DND-41 (cell line): Measurements from ENCODE around the gene MACROD2.

Experiments used
- ATAC-seq: fragments of 200-7000 bp; cut with Tn5 transposase; 3 replicates; pipeline ENCODE4 v1.9.1; 2021; ENCODE audit warnings: low read depth; ENCODE audit not compliant: insufficient read depth
- DNase-seq: peaks from one replicate; pipeline ENCODE4 v3.0.0-alpha.2; 2020
- H2AFZ ChIP-seq: 2 replicates; pipeline ENCODE4 v1.6.0; 2012; ENCODE audit warnings: low read depth, low read length
- H3K27ac ChIP-seq: 2 replicates; pipeline ENCODE4 v1.5.1; 2012; ENCODE audit warnings: low read length, inconsistent platforms
- H3K27me3 ChIP-seq: fragments of 200-600 bp; sonication (generic); 2 replicates; pipeline ENCODE4 v1.6.0; 2012; ENCODE audit warnings: low read length, mild to moderate bottlenecking, inconsistent platforms; ENCODE audit not compliant: insufficient read depth, poor library complexity
- H3K36me3 ChIP-seq: 2 replicates; pipeline ENCODE4 v1.5.1; 2012; ENCODE audit warnings: low read length, inconsistent platforms; ENCODE audit not compliant: insufficient read depth
- H3K4me1 ChIP-seq: 2 replicates; pipeline ENCODE4 v1.5.1; 2012; ENCODE audit warnings: mild to moderate bottlenecking, low read length; ENCODE audit not compliant: insufficient read depth
- H3K4me2 ChIP-seq: 2 replicates; pipeline ENCODE4 v1.6.0; 2012; ENCODE audit warnings: mild to moderate bottlenecking, moderate library complexity, low read length, inconsistent platforms; ENCODE audit not compliant: insufficient read depth
- H3K4me3 ChIP-seq, 2 experiments: fragments of 200-600 bp in 1 of 2; shearing (Covaris generic) in 1 of 2; 2 replicates each; pipeline ENCODE4 v1.5.1; 2012 to 2016; ENCODE audit warnings: inconsistent platforms in 2 of 2, low read length in 2 of 2, mild to moderate bottlenecking in 2 of 2, low read depth in 1 of 2, moderate library complexity in 1 of 2
- H3K79me2 ChIP-seq: 2 replicates; pipeline ENCODE4 v1.6.0; 2012; ENCODE audit warnings: low read length, inconsistent platforms; ENCODE audit not compliant: insufficient read depth
- H3K9ac ChIP-seq: 2 replicates; pipeline ENCODE4 v1.6.0; 2012; ENCODE audit warnings: low read depth, mild to moderate bottlenecking, inconsistent platforms, low read length, moderate library complexity
- H3K9me3 ChIP-seq: 2 replicates; pipeline ENCODE4 v1.5.1; 2012; ENCODE audit warnings: low read length, moderate library complexity, mild to moderate bottlenecking, inconsistent platforms; ENCODE audit not compliant: insufficient read depth, severe bottlenecking
- H4K20me1 ChIP-seq: 2 replicates; pipeline ENCODE4 v1.6.0; 2012; ENCODE audit warnings: low read length; ENCODE audit not compliant: insufficient read depth
- CTCF ChIP-seq: IDR thresholded peaks from 2 replicates; pipeline ENCODE4 v1.5.1; 2012; ENCODE audit warnings: borderline replicate concordance, low read length, moderate library complexity, mild to moderate bottlenecking; ENCODE audit not compliant: poor library complexity, severe bottlenecking; ENCODE audit errors: extremely low read depth
- EZH2 ChIP-seq: IDR thresholded peaks from 3 replicates; pipeline ENCODE4 v1.6.1; 2012; ENCODE audit warnings: borderline replicate concordance, low read depth, mild to moderate bottlenecking, moderate library complexity, low read length, inconsistent platforms; ENCODE audit not compliant: severe bottlenecking

The MACROD2 gene

GRCh38 chr20:15584507-15584906, 1589.2 kb downstream of the MACROD2 start:
- Histone ChIP-seq H3K9me3 (no peaks in the 10 kb centered on the region), H3K4me2 (no peak overlapping the region), H3K4me1 (no peaks in the 10 kb centered on the region), H3K4me3 (no peak overlapping the region), H3K36me3 (no peaks in the 10 kb centered on the region), H3K9ac (no peak overlapping the region), H3K27me3 (peaks cover 3% of the 10 kb centered on the region), H3K79me2 (no peaks in the 10 kb centered on the region), H2AFZ (no peak overlapping the region), H4K20me1 (no peaks in the 10 kb centered on the region), H3K27ac (no peak overlapping the region)
- ATAC-seq = no peak
- TF ChIP-seq CTCF (no peak), EZH2 (no peak)
- DNase-seq = no peak

- DNase-seq (no peak), ATAC-seq (no peak)
- Histone ChIP-seq H2AFZ (no peak overlapping the region), H3K4me3 (no peak overlapping the region), H3K9ac (no peak overlapping the region), H3K27ac (no peak overlapping the region), H3K9me3 (no peaks in the 10 kb centered on the region), H4K20me1 (no peaks in the 10 kb centered on the region), H3K36me3 (no peaks in the 10 kb centered on the region), H3K79me2 (no peaks in the 10 kb centered on the region), H3K27me3 (no peaks in the 10 kb centered on the region), H3K4me2 (no peak overlapping the region), H3K4me1 (no peaks in the 10 kb centered on the region)
- no peak for TF ChIP-seq CTCF
- no peak for TF ChIP-seq EZH2
Measured at GRCh38 chr20:15593081-15593480, 1597.8 kb downstream of the MACROD2 start.

GRCh38 chr20:15594158-15594695, 1598.9 kb downstream of the MACROD2 start:
- TF ChIP-seq EZH2 = no peak
- no peak for TF ChIP-seq CTCF
- H3K4me2 ChIP-seq = no peak overlapping the region
- no peak overlapping the region for H3K9ac ChIP-seq
- no peaks in the 10 kb centered on the region for H3K36me3 ChIP-seq
- no peak for ATAC-seq
- H3K79me2 ChIP-seq = no peaks in the 10 kb centered on the region
- H3K9me3 ChIP-seq = no peaks in the 10 kb centered on the region
- no peaks in the 10 kb centered on the region for H4K20me1 ChIP-seq
- no peak overlapping the region for H2AFZ ChIP-seq
- no peaks in the 10 kb centered on the region for H3K4me1 ChIP-seq
- H3K27ac ChIP-seq = no peak overlapping the region
- H3K4me3 ChIP-seq = no peak overlapping the region
- no peaks in the 10 kb centered on the region for H3K27me3 ChIP-seq
- no peak for DNase-seq
